ENCODE measurements around the gene REC114.

Gene REC114

DNA sequence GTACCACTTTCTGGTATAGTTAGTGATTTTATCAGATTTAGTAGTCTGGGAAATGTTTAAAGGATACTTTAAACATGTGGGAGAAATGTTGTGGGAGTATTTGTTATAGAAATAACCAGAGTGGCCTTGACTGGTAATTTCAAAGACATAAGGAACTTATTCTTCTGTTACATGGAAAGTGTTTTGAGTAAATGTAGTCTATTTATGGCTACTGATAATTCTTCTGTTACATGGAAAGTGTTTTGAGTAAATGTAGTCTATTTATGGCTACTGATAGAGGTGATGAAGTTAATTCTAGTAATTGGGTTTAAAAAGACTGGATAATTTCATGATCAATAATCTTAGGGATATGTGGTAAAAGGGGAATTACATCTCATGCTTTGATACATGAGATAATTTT lies 17.7 kb downstream of the REC114 start:
- TF ChIP-seq, protein P1, sequence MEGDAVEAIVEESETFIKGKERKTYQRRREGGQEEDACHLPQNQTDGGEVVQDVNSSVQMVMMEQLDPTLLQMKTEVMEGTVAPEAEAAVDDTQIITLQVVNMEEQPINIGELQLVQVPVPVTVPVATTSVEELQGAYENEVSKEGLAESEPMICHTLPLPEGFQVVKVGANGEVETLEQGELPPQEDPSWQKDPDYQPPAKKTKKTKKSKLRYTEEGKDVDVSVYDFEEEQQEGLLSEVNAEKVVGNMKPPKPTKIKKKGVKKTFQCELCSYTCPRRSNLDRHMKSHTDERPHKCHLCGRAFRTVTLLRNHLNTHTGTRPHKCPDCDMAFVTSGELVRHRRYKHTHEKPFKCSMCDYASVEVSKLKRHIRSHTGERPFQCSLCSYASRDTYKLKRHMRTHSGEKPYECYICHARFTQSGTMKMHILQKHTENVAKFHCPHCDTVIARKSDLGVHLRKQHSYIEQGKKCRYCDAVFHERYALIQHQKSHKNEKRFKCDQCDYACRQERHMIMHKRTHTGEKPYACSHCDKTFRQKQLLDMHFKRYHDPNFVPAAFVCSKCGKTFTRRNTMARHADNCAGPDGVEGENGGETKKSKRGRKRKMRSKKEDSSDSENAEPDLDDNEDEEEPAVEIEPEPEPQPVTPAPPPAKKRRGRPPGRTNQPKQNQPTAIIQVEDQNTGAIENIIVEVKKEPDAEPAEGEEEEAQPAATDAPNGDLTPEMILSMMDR (IDR thresholded peaks at IDR 0.05), result no peak
- no peaks in the 10 kb centered on the region for H3K9me3 Mint-ChIP-seq
- no peak overlapping the region for H3K4me3 Mint-ChIP-seq
- H3K27ac Mint-ChIP-seq, result no peak overlapping the region
- H3K27me3 Mint-ChIP-seq (ENCODE audit: low read depth, poor library complexity), result peaks cover 3% of the 10 kb centered on the region
- DNase-seq, result no peak
- no peaks in the 10 kb centered on the region for H3K36me3 Mint-ChIP-seq (ENCODE audit: low read depth)
- no peaks in the 10 kb centered on the region for H3K4me1 Mint-ChIP-seq

DNA sequence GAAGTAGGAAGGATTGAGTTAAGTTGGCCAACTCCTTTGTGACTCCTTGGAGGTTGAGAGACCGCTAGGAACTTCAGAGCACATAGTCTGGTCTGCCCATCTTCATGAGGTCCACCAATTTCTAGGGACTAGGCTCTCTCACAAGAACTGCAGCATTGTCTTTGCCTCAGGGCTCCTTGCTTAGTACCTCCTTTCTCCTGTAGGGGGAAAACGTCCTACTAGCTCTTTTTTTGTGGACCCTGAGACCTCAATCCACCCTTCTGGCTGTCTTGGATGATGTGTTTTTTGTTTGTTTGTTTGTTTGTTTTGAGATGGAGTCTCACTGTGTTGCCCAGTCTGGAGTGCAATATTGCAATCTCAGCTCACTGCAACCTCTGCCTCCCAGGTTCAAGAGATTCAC lies 21.6 kb downstream of the REC114 start:
- H3K4me3 Mint-ChIP-seq, result no peak overlapping the region
- no peak overlapping the region for H3K27ac Mint-ChIP-seq
- no peaks in the 10 kb centered on the region for H3K36me3 Mint-ChIP-seq (ENCODE audit: low read depth)
- no peaks in the 10 kb centered on the region for H3K9me3 Mint-ChIP-seq
- TF ChIP-seq, protein P1 (IDR thresholded peaks at IDR 0.05), result no peak
- H3K27me3 Mint-ChIP-seq (ENCODE audit: low read depth, poor library complexity), result no peaks in the 10 kb centered on the region
- H3K4me1 Mint-ChIP-seq, result no peaks in the 10 kb centered on the region
- DNase-seq, result no peak

DNA sequence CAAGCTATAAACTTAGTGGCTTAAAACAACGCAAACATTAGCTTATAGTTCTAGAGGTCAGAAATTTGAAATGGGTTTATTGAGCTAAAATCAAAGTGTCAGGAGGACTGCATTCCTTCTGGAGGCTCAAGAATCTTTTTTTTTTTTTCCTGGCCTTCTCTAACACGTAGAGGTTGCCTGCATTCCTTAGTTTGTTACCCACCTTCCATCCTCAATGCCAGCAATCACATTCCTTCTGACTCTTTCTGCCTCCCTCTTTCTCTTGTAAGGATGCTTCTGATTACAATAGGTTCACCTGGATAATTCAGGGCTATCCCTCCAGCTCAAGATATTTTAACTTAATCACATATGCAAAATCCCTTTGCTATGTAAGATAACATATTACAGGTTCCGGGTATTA lies 24.8 kb downstream of the REC114 start:
- DNase-seq, result no peak
- TF ChIP-seq, protein P1 (IDR thresholded peaks at IDR 0.05), result no peak
- peaks cover 8% of the 10 kb centered on the region for H3K27me3 Mint-ChIP-seq (ENCODE audit: low read depth, poor library complexity)
- no peak overlapping the region for H3K27ac Mint-ChIP-seq
- H3K4me3 Mint-ChIP-seq, result no peak overlapping the region
- H3K9me3 Mint-ChIP-seq, result no peaks in the 10 kb centered on the region
- H3K4me1 Mint-ChIP-seq, result no peaks in the 10 kb centered on the region
- no peaks in the 10 kb centered on the region for H3K36me3 Mint-ChIP-seq (ENCODE audit: low read depth)

DNA sequence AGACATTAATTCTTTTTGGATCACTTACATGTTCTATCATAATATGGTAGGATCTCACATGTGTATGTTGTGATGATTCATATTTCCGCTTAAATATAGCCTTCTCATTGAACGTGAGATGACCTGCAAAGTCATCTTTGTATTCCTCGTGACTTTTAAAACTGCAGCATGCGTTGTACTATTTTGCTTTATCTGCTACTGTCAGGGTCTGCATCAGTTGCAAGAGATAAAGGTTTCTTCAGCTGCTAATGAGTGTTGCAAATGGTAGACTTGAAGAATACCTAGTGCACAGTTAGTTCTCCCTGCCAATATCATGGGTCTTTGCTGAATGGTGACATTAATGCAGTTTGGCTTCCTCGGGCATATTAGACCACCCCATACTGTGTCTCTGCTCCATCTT lies 31.8 kb downstream of the REC114 start:
- Mint-ChIP-seq H3K27ac (no peak overlapping the region), H3K27me3 (ENCODE audit: low read depth, poor library complexity) (peaks cover 12% of the 10 kb centered on the region), H3K4me3 (no peak overlapping the region), H3K9me3 (peaks cover 10% of the 10 kb centered on the region), H3K4me1 (no peaks in the 10 kb centered on the region), H3K36me3 (ENCODE audit: low read depth) (no peaks in the 10 kb centered on the region)
- TF ChIP-seq, protein P1 (IDR thresholded peaks at IDR 0.05), result no peak
- no peak for DNase-seq

DNA sequence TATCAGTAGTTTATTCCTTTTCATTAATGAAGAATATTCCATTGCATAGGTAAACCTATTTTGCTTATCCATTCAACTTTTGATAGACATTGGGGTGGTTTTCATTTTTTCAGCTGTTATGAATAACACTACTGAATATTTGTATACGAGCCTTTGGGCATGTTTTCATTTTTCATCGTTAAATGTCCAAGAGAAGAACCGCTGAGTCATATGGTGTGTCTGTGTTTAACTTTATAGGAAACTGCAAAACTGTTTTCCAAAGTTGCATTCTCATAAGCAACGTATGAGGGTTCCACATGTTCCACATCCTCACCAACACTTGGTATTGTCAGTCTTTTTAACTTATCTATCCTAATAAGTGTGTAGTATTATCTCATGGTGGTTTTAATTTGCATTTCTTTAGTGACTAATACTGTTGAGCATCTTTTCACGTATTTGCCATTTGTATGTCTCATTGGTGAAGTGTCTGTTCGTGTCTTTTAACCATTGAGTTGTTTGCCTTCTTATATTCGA lies 33.8 kb downstream of the REC114 start:
- H3K4me3 Mint-ChIP-seq, result no peak overlapping the region
- H3K4me1 Mint-ChIP-seq, result no peaks in the 10 kb centered on the region
- peaks cover 10% of the 10 kb centered on the region for H3K9me3 Mint-ChIP-seq
- H3K36me3 Mint-ChIP-seq (ENCODE audit: low read depth), result no peaks in the 10 kb centered on the region
- no peak overlapping the region for H3K27ac Mint-ChIP-seq
- TF ChIP-seq, protein P1 (IDR thresholded peaks at IDR 0.05), result no peak
- DNase-seq, result no peak
- peaks cover 4% of the 10 kb centered on the region for H3K27me3 Mint-ChIP-seq (ENCODE audit: low read depth, poor library complexity)

DNA sequence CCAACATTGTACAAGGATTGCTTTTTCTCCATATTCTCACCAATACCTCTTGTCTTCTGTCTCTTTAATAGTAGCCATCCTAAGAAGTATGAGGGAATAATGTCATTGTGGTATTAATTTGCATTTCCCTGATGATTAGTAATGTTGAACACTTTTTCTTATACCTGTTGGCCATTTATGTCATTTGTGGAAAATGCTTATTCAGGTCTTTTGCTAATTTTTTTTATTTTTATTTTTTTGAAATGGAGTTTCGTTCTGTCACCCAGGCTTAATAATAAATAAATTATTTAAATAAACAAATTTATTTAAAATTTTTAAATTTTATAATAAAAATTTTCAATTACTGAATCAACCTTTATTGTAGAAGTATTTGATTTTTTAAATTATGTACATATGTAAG lies 37.1 kb downstream of the REC114 start:
- H3K9me3 Mint-ChIP-seq, result peaks cover 10% of the 10 kb centered on the region
- DNase-seq, result no peak
- no peak overlapping the region for H3K27ac Mint-ChIP-seq
- peaks cover 4% of the 10 kb centered on the region for H3K27me3 Mint-ChIP-seq (ENCODE audit: low read depth, poor library complexity)
- H3K36me3 Mint-ChIP-seq (ENCODE audit: low read depth), result no peaks in the 10 kb centered on the region
- TF ChIP-seq, protein P1 (IDR thresholded peaks at IDR 0.05), result no peak
- no peaks in the 10 kb centered on the region for H3K4me1 Mint-ChIP-seq
- H3K4me3 Mint-ChIP-seq, result no peak overlapping the region

Measured in nephron progenitor cell (in vitro differentiated cells).